ENCODE data around the gene DNAH5.

The DNAH5 gene

DNA sequence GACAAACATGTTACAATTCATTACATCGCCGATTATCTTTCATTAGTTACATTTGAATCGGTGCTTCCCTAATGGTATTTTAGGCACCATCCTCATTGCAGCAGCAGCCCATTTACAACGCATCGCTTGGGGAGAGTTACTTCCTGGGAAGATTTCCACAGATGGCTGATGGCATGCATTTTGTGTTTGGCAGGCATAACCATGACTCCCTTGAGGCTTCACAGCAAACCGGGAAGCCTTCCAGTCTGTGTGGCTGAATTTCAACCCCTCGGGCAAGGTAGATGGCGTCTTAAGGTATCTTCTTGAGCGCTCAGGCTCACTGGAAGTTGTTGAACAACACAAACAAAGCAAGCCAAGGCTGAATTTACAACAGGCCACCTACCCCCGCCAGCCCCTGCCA is 1.6 kb upstream of the DNAH5 start:
- in situ Hi-C loops (cut with HindIII; ENCODE audit: low sequenced_read_pairs) = no loop called here

DNA sequence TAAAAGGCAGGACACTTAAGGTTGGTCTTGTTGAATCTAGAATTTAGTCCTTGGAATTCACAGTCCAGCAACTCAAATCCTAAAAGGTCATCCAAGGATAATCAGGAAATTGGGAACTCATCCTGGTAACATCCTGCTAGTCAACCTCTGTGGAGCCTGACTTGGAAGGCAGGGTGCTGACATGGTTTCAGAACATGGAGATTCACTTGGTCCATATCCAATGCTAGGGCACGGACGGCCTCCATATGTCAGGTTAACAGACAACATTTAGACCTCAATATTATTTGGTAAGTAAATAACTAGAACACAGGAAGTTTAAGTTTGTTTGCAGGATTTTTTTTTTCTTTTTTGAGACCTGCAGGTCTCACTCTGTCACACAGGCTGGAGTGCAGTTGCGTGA is 783 bp upstream of the DNAH5 start:
- in situ Hi-C loops (cut with HindIII; ENCODE audit: low sequenced_read_pairs) = no loop called here

DNA sequence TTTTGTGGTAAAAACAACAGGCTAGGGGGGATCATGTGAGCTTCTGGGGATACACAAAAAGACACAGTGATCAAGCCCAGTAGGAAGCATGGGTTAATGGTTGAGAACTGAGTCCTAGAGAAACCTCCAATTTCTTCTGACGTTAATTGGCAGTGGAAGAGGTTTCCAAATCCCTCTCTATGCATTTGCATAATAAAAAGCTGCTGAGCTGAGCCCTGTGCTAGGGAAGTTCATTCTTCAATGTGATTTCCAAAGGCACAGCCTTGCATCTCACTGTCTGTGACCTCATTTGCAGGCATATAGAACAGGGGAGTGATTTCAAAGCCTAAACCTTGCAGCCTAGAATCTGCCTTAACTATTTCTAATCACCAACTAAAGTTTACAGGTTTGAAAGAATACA is 812 bp downstream of the DNAH5 start:
- in situ Hi-C loops (cut with HindIII; ENCODE audit: low sequenced_read_pairs) = no loop called here

DNA sequence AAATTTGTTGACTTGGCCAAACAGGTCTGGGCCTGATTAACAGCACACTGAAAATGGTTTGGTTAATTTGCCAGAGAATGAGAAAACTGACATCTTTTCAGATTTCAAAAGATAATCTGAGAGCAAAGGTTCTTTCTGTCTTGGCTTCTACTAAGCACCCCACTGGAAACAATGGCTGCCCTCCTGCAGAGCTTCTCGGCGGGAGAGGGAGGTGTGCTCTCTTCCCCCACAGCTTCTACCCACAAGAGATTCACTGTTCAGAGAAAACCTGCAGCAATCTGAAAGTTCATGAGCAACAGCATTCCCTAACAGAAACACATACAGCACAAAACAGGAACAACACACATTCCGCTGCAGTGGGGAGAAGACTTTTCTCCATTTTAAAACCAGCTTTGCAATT is 3.0 kb downstream of the DNAH5 start:
- in situ Hi-C loops (cut with HindIII; ENCODE audit: low sequenced_read_pairs) = no loop called here

DNA sequence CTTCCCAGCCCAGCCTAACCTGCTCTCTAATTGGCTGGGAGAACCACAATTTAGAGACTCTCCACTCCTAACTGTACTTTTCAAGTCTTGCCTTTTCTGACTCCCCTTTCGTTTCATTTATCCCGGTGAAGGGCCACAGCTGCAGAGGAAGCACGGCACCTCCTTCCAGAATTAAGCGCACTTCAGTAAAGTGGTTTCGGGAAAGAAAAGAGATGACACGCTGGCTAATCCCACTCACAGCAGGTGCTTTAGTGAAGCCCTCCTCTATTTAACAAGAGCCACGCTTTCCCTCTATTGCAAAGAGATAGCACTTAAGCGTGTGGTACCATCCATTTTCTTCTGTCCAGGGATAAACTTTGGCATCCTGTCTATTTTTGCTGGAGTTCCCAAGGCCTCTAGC is 4.8 kb downstream of the DNAH5 start:
- in situ Hi-C loops (cut with HindIII; ENCODE audit: low sequenced_read_pairs) = no loop called here

DNA sequence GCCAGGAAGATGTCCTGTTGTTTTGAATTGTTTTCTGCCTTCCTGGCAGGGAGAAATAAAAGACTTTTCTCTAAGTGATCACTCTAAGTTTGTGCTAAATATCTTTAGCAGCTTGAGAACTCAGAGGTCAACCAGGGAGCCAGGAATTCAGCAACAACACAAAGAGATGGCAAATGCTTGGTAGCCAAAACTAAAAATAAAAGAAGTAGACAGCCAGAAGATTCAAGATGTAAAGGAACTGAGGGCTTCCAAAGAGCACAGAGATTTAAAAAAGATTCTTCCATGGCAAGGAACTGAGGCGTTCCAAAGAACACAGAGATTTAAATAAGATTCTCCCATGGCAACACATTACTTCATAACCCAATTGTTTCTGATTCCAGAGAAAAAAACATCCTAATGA is 9.6 kb downstream of the DNAH5 start:
- in situ Hi-C loops (cut with HindIII; ENCODE audit: low sequenced_read_pairs) = no loop called here

DNA sequence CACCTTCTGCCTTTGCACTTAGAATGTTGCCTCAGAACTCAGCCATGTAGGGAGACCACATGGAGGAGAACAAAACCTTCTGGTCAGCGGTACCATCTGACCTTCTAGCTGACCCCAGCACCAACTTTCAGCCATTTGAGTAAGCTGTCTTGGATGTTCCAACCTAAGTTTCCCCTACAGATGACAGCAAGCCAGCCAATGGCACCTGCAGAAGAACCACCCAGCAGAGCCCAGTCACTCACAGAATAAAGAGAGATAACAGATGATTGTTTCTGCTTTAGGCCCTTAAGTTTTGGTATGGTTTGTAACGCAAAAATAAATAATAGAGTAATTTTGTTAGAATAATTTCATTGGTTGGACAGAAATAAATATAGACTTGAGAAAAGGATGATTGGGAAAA is 10.4 kb downstream of the DNAH5 start:
- in situ Hi-C loops (cut with HindIII; ENCODE audit: low sequenced_read_pairs) = no loop called here

DNA sequence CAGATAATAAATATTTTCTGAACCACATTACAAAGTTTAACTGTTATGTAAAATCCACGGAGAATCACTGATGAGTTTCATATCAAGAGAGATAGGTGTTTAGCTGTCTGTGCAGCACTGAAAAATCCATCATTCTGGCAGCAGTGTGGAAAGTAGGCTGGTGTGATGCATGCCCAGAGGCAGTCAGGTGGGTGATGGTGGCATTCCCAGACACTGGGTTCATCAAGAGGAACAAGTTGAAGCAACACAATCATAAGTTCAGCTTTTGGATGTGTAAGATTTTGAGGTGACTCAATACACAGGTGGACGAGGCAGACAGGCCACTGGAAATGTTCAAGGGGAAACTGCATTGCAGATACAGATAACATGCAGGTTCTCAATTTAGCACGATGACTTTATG is 11.9 kb downstream of the DNAH5 start:
- in situ Hi-C loops (cut with HindIII; ENCODE audit: low sequenced_read_pairs) = no loop called here

DNA sequence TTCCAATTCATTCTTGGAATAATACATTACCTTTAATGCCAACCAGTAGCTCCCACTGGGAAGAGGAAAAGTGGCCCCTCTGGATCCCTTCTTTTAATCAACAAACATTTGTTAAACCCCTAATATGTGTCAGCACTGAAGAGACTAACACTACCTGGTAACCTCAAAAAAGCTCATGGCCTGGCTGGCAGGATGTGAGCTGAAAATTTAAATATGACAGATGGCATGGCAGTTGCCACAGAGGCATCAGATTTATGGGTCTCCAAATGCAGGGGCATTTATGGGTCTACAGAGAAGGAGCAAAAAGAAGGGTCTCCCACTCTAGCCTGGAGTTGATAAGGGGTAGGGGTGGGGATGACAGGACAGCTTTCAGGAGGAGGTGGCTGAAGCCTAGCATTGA is 12.5 kb downstream of the DNAH5 start:
- in situ Hi-C loops (cut with HindIII; ENCODE audit: low sequenced_read_pairs) = no loop called here

DNA sequence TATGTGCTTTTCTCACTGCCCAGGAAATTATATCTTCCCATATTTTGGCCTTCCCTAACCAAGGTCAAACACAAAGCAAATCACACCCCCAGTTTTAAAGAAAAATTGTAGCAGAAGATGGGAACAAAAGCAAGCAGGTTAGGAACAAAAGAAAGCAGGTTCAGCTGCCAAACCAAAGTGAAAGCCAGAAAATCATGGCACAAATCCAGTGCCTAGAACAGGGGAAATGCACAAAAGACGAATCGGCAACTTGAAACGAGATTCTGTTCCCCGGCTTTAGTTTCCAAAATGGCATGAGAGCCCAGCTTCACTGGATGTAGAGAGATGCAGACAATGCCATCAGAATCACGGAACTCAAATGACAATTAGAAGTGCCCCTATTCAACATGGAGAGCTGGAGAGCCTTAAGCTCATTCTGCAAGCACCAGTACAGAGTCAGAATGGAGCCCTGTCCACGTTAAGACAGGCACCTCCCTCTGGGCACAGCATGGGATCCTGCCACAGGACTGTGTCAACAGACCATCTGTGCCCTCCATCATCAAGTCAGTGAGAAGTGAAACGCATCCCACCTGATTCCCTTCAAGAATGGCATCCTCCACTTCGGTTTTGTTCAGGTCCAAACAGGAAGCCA is 13.8 kb downstream of the DNAH5 start:
- in situ Hi-C loops (cut with HindIII; ENCODE audit: low sequenced_read_pairs) = no loop called here

DNA sequence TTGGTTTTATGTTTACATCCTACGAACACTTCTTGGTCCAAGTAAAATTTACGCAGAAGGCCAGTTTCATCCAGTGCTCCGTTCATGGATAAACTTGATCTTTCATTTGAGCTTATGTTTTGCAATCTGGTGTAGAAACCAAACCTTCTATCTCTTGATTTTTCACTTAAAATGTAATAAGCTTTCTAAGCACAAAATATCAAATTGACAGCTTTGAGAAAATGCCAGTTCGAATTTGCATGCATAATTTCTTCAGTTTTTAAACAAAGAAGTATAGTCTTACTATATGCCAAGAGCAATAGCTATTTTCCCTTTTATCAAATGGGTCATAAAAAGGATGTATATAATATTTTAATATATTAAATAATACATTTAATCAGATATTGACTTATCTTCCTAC is 17.8 kb downstream of the DNAH5 start:
- in situ Hi-C loops (cut with HindIII; ENCODE audit: low sequenced_read_pairs) = no loop called here

DNA sequence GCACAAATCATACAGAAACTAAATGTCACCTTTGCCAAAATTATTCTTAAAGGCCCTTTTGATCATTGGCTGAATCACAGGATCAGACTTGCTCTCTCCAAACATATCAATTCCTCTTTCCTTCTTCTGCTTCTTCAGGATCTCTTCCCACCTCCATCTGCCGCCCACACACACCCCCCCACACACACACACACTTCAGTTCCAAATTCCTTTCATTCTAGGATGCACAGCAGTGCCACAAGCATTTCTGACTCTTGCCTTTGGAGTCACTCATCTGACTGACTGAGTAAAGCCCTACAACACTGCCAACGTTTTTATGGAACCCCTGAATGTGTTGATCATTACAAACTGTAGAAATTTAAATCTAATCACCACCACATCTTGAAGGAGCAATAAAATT is 22.9 kb downstream of the DNAH5 start:
- in situ Hi-C loops (cut with HindIII; ENCODE audit: low sequenced_read_pairs) = no loop called here

DNA sequence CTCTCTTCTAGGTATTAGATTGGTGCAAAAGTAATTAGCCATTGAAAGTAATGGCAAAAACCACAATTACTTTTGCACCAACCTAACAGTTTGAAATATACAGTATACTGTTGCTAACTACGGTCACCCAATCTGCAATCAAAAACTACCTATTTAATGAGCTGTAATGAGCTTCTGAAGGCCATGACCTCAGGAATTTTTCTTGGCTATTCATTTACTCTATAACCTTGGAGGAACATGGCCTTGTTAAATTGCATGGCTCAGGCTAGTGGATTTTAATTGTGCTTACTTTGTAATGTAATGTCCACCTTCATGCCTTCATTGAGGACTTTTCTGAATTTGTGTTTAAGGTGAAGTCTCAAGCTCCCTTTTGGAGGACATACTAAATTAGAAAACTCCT is 24.7 kb downstream of the DNAH5 start:
- in situ Hi-C loops (cut with HindIII; ENCODE audit: low sequenced_read_pairs) = no loop called here

DNA sequence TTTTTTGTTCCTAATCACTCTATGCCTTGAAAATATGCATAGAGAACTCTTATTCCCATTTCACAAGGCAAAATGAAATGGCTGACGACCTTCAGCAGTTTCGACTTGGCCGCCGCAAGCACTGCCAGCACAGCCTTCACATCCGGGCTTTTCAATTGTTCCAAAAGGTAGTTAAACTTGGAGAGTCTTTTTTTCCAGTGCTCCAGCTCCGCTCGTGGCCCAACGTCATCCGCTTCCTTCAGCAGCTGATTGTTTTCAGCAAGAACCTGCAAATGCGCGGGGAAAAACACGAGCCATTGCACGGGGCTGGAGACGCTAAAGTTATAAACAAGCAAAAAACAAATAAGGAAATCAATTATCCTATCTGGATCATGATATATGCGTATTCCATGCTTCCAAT is 25.4 kb downstream of the DNAH5 start:
- in situ Hi-C loops (cut with HindIII; ENCODE audit: low sequenced_read_pairs) = no loop called here

DNA sequence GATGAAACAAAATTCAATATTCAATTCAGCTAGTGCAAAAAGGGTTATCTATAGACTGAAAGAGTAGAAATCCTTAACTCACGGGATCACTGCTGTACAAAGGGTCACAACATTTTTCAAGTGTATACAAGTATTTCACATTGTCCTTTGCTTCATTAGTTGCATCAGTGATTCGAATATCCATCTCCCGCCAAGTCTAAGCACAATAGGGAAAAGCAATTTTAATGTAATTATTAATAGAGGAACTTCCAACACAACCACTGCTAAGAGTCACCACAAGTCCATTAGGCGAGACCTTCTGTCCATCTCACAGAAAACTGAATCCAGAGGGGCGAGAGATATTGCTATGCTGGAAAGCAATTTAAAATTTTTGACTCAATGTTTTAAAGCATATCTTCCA is 27.4 kb downstream of the DNAH5 start:
- in situ Hi-C loops (cut with HindIII; ENCODE audit: low sequenced_read_pairs) = no loop called here

DNA sequence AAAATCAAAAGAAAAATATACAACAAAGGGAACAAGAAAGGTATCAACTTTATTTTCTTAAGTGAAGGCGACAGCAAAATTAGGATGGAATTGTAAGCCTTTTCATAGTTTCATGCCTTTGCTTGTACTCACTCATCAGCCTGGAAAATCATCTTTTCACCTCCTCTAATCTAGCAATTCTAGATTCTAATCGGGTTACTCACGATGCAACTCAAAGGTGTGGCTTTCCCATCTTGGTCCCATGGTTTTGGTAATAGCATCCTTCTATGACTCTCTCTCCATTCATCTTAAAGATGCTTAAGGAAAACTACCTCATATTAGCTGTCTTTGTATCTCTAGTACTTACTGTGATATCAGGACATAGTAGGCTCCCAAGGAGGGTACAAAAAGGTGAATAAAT is 30.5 kb downstream of the DNAH5 start:
- in situ Hi-C loops (cut with HindIII; ENCODE audit: low sequenced_read_pairs) = loop anchor here (5.0 kb wide), 1 partner anchor 72 kb away; no protein-coding TSS in a partner anchor

DNA sequence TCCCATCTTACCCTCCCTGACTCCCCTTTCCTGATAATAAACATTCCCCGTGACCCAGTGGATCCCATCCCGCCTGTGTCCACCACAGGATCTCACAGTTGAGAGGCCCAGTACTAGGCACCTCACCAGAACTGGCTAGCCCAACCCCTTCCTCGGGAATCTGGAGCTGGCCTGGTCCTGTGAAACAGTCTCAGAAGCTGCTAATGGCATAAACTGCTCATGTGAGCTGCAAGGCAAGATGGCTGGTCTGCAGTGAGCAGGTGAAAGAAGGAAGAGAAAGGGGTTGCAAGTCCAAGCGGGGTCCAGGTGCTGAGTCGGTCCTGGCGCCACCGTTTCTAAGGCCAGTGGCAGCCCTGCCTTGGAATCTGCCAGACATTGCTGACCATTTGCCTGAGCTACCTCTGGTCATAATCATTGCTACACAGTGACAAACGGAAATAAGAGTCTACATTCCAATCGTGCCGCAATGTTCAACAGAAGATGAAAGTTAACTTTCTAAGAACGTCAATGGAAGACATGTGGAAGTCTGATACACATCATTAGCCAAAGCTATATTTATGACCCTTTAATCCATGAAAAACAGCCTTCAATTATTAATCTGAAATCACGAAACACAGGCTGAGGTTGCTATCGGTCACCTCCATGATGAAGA is 33.7 kb downstream of the DNAH5 start:
- in situ Hi-C loops (cut with HindIII; ENCODE audit: low sequenced_read_pairs) = loop anchor here (5.0 kb wide), 1 partner anchor 68 kb away; no protein-coding TSS in a partner anchor

DNA sequence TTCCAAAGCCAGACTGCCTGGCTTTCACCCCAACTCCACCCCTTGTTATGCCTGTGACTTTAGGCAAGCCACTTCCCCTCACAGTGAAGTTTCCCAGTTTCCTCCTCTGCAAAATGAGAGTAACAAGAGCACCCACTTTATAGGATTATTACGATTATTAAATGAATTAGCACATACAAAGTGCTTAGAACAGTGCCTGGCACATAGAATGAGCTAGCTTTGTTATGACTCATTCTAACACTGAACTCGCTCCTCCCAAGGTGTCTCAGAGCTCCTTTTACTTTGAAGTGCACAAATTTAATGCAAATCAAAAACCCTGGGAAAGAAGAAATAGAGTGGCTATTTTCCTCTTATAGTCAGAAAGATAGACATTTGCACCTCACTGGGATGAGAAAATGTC is 34.3 kb downstream of the DNAH5 start:
- in situ Hi-C loops (cut with HindIII; ENCODE audit: low sequenced_read_pairs) = loop anchor here (5.0 kb wide), 1 partner anchor 68 kb away; no protein-coding TSS in a partner anchor

DNA sequence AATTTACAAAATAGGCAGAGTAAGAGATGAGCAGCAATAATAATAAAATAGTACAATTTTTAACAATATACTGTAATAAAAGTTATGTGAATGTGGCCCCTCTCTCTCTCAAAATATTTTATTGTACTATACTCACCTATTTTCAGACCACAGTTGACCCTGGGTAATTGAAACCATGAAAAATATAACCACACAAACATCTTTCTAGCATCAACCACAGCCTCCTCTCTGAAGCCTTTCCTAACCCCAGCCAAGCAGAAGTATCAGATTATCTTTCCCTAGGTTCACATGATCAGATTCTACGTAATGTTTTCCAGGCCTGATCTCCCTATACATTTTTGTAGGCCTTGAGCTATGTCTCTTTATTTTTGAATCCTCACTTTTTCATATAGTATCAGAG is 35.2 kb downstream of the DNAH5 start:
- in situ Hi-C loops (cut with HindIII; ENCODE audit: low sequenced_read_pairs) = no loop called here

DNA sequence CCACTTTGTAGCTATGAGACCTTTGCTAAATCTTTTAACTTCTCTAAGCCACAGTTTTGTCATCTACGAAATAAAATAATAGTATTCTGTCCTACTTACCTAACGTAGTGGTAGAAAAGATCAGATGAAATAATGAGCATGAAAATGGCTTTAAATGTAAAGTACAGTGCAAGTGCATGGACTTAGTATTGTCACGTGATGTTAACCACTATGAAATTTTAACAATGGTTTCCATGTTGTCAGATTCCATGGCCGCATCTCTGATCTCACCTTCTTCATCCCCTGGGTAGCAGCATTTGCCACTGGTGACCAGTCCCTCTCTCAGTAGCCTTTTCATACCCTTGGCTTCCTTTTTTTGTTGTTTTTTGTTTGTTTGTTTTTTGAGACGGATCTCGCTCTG is 45.9 kb downstream of the DNAH5 start:
- in situ Hi-C loops (cut with HindIII; ENCODE audit: low sequenced_read_pairs) = no loop called here

DNA sequence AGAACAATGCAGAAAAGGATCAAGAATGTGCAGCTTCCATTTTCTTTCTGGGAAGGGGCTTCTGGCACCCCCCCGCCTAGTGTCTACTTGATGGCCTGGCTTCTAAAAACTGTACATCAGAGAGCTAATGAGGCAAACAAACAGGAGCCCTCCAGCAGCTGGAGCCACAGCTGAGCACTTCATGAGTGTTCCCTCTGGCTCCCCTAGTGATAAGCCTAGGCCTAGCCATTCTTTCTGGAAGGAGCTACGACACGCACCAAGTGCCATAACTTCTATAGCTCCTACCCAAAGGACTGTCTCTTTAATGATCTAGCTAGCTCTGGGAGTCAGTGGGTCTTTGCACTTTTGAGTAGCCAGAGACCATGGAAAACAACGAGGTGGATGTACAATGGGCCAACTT is 66.1 kb downstream of the DNAH5 start:
- in situ Hi-C loops (cut with HindIII; ENCODE audit: low sequenced_read_pairs) = no loop called here

DNA sequence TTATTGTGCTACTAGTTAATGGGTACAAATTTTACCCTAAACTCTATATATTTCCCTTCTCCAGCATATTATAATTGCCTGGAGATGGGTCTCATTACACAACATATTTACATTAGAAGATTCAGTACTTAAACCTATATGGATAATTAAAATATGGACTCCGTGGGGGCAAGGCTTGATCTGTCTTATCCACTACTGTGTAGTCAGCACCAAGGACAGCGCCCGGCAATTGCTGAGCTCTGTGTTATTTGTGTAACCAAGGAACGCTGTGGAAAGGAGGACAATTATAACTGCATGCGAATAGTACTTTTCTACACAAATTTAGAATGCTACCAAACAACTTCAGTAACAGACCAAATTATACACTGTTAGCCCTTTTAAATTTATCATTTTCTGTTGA is 77.7 kb downstream of the DNAH5 start:
- in situ Hi-C loops (cut with HindIII; ENCODE audit: low sequenced_read_pairs) = no loop called here

DNA sequence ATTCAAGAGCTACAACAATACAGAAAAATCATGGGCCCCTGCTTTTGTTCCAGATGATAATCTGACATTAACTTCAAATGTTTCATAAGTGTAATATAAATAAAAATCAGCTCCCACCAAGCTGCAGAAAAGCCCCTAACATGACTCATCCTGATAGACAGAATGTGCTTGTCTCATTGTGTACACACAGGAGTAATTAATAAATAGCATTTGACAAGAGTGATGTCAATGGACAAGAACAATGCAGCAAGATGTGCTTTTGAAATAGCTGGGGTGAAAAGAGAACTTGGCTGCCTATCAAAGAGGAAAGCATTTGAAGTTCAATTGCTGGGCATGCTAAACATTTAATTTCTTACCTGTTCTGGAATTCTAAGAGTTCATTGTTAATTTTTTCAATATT is 79.2 kb downstream of the DNAH5 start:
- in situ Hi-C loops (cut with HindIII; ENCODE audit: low sequenced_read_pairs) = no loop called here
